HCT116 (cell line): ENCODE measurements around the gene MUC6. TPM values are rescaled to one million over a fixed set of nuclear protein-coding genes. Genes with fewer than 3 reads are reported as not detected.

ENCODE experiments used
- ATAC-seq: fragments of 200-7000 bp; cut with Tn5 transposase; 2 replicates; pipeline ENCODE4 v1.9.1; 2020; ENCODE audit warnings: mild to moderate bottlenecking, moderate library complexity
- BruUV-seq: library from RNA; stranded (reverse); fragments of 400-500 nt; replicated peaks from 2 replicates; lab custom pipeline; 2021; lab: Mats Ljungman, UMichigan
- CTCF ChIA-PET: fragments of 300-600 bp; sonication (Branson Sonifier 250); formaldehyde crosslinking; loops from one replicate; lab custom pipeline; 2021; ENCODE audit warnings: antibody characterized with exemption; lab: Charles Lee
- POLR2A ChIA-PET: fragments of 300-600, 350-600 bp; sonication (Branson Sonifier 250); formaldehyde crosslinking; loops from one replicate; lab custom pipeline; 2021; ENCODE audit warnings: antibody characterized with exemption; lab: Charles Lee
- RAD21 ChIA-PET, 2 experiments: fragments of 300-600 bp; sonication (Branson Sonifier 250); formaldehyde crosslinking; loops; one replicate each; lab custom pipeline; 2023; ENCODE audit warnings: low total read pairs in 2 of 2; ENCODE audit not compliant: uncharacterized antibody in 2 of 2, unreplicated experiment in 2 of 2, low non-redundant PET in 1 of 2; lab: Charles Lee
- DNase-seq: peaks from one replicate; pipeline ENCODE4 v3.0.0-alpha.2; 2010; ENCODE audit warnings: low read depth, low spot score
- H2AFZ ChIP-seq: fragments of 200-600 bp; shearing (Covaris generic), sonication (generic); 2 replicates; pipeline ENCODE4 v1.6.1; 2017; ENCODE audit warnings: low read depth, mixed run types, mixed read lengths, antibody characterized with exemption, low read length; ENCODE audit not compliant: poor library complexity, severe bottlenecking
- H3K27ac ChIP-seq: 2 replicates; pipeline ENCODE4 v1.5.1; 2012; ENCODE audit warnings: low read depth, low read length
- H3K27me3 ChIP-seq: fragments of 200-600 bp; sonication (generic); 2 replicates; pipeline ENCODE4 v1.6.1; 2016; ENCODE audit warnings: mixed run types, low read length, mixed read lengths; ENCODE audit not compliant: insufficient read depth
- H3K36me3 ChIP-seq, 2 experiments: fragments of 200-500 bp in 1 of 2; fragments of 200-600 bp in 1 of 2; sonication (Bioruptor generic) in 1 of 2; sonication (generic) in 1 of 2; 2 replicates each; pipeline versions ENCODE4 v1.5.1 to v1.6.1; 2014 to 2016; ENCODE audit warnings: low read length in 2 of 2, inconsistent platforms in 1 of 2, mixed read lengths in 1 of 2, mixed run types in 1 of 2; ENCODE audit not compliant: insufficient read depth in 2 of 2, control insufficient read depth in 1 of 2
- H3K4me1 ChIP-seq, 2 experiments: fragments of 200-600 bp in 1 of 2; sonication (generic) in 1 of 2; 2 replicates each; pipeline versions ENCODE4 v1.5.1 to v1.6.1; 2012 to 2017; ENCODE audit warnings: low read length in 2 of 2, inconsistent platforms in 1 of 2, mild to moderate bottlenecking in 1 of 2, mixed read lengths in 1 of 2, mixed run types in 1 of 2, moderate library complexity in 1 of 2; ENCODE audit not compliant: insufficient read depth in 2 of 2, control insufficient read depth in 1 of 2
- H3K4me2 ChIP-seq: fragments of 200-600 bp; sonication (generic); 2 replicates; pipeline ENCODE4 v1.6.1; 2017; ENCODE audit warnings: mixed run types, low read length, mixed read lengths
- H3K4me3 ChIP-seq, 2 experiments: fragments of 200-600 bp in 1 of 2; sonication (generic) in 1 of 2; replicated peaks in 1 of 2; 2 replicates each; pipeline ENCODE4 v1.5.1; 2011 to 2016; ENCODE audit warnings: low read length in 2 of 2, control low read depth in 1 of 2, low read depth in 1 of 2, mild to moderate bottlenecking in 1 of 2, mixed read lengths in 1 of 2, mixed run types in 1 of 2
- H3K79me2 ChIP-seq: fragments of 200-600 bp; sonication (generic); 2 replicates; pipeline ENCODE4 v1.6.1; 2017; ENCODE audit warnings: mild to moderate bottlenecking, mixed run types, low read length, moderate library complexity, mixed read lengths; ENCODE audit not compliant: insufficient read depth
- H3K9ac ChIP-seq: fragments of 200-600 bp; sonication (generic); 2 replicates; pipeline ENCODE4 v1.6.1; 2016; ENCODE audit warnings: low read length, mixed read lengths
- H3K9me2 ChIP-seq: fragments of 200-600 bp; sonication (generic), shearing (Covaris generic); 2 replicates; pipeline ENCODE4 v1.6.1; 2017; ENCODE audit warnings: mixed run types, mild to moderate bottlenecking, moderate library complexity; ENCODE audit not compliant: insufficient read depth
- H3K9me3 ChIP-seq, 2 experiments: fragments of 200-500 bp in 1 of 2; fragments of 200-600 bp in 1 of 2; sonication (Bioruptor generic) in 1 of 2; sonication (generic) in 1 of 2; 2 replicates each; pipeline ENCODE4 v1.6.1; 2014 to 2017; ENCODE audit warnings: low read length in 2 of 2, mixed read lengths in 2 of 2, inconsistent platforms in 1 of 2, low read depth in 1 of 2, mild to moderate bottlenecking in 1 of 2, mixed run types in 1 of 2, moderate library complexity in 1 of 2; ENCODE audit not compliant: control insufficient read depth in 1 of 2, insufficient read depth in 1 of 2
- H4K20me1 ChIP-seq: fragments of 200-600 bp; sonication (generic), shearing (Covaris generic); 2 replicates; pipeline ENCODE4 v1.6.1; 2017; ENCODE audit warnings: mixed run types, mild to moderate bottlenecking, moderate library complexity; ENCODE audit not compliant: insufficient read depth
- ELF1 ChIP-seq: IDR thresholded peaks from 2 replicates; pipeline ENCODE4 v1.6.1; 2012; ENCODE audit warnings: low read depth, borderline replicate concordance
- FOSL1 ChIP-seq: IDR thresholded peaks from 2 replicates; pipeline ENCODE4 v1.6.1; 2012; ENCODE audit warnings: low read depth
- intact Hi-C: fragments of 100-400 bp; cut with micrococcal nuclease; formaldehyde crosslinking; loops from 2 replicates; pipeline ENCODE4 v1.10.0; 2022
- total RNA-seq: library from RNA; stranded (reverse); gene quantifications from one replicate; pipeline ENCODE4 v1.2.1, GENCODE V29; 2021; ENCODE audit not compliant: unreplicated experiment
- TF ChIP-seq, protein P1 (sequence below): IDR thresholded peaks from 2 replicates; pipeline ENCODE4 v1.6.1; 2011; ENCODE audit warnings: mild to moderate bottlenecking, low read length, moderate library complexity; ENCODE audit not compliant: insufficient replicate concordance; ENCODE audit errors: extremely low read depth
- TF ChIP-seq, protein P2 (sequence below), 3 experiments: fragments of 200-600 bp in 1 of 3; sonication (generic) in 1 of 3; IDR thresholded peaks in 2 of 3; conservative IDR thresholded peaks in 1 of 3; 2 replicates each; pipeline ENCODE4 v1.5.1; 2012 to 2017; ENCODE audit warnings: low read depth in 2 of 3, low read length in 2 of 3, antibody characterized with exemption in 1 of 3, borderline replicate concordance in 1 of 3, control low read depth in 1 of 3, mild to moderate bottlenecking in 1 of 3, mixed read lengths in 1 of 3, mixed run types in 1 of 3, moderate library complexity in 1 of 3; ENCODE audit not compliant: insufficient read depth in 1 of 3

MUC6 gene
- total RNA-seq, 1 experiment from 2014 or later = 0.02 TPM

DNA sequence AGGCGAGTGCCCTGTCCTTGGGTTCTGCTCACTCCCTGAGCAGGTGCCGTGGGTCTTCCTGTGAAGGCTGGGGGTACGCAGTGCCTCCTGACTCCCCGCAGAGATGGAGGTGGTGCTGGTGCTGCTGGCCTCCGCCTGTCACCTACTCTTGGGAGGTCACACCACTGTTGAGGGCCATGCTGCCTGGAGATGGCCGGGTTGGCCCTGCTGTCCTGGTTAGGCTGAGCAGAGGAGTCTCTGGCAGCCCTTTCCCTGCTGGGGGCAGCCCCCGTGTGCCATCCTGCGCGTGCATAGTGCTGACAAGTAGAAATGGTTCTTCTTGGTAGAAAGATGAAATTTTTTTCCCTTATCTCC lies 49.6 kb downstream of the MUC6 start:
- Histone ChIP-seq H3K36me3 (peaks cover 17 to 31% of the 10 kb centered on the region in 2 experiments), H3K27ac (no peak overlapping the region), H2AFZ (no peak overlapping the region), H4K20me1 (no peaks in the 10 kb centered on the region), H3K9me3 (no peaks in the 10 kb centered on the region), H3K4me1 (no peaks in the 10 kb centered on the region), H3K79me2 (no peaks in the 10 kb centered on the region; the same call in 1 of the 2 replicates), H3K27me3 (no peaks in the 10 kb centered on the region), H3K9me2 (no peaks in the 10 kb centered on the region), H3K4me2 (no peak overlapping the region), H3K4me3 (no peak overlapping the region), H3K9ac (no peak overlapping the region)
- intact Hi-C loops = no loop called here
- DNase-seq (no peak), ATAC-seq (no peak)
- ChIA-PET RAD21 (no interaction called here), CTCF (no interaction called here), POLR2A (no interaction called here)
- TF ChIP-seq FOSL1 (no peak), ELF1 (no peak)
- TF ChIP-seq, protein P1, sequence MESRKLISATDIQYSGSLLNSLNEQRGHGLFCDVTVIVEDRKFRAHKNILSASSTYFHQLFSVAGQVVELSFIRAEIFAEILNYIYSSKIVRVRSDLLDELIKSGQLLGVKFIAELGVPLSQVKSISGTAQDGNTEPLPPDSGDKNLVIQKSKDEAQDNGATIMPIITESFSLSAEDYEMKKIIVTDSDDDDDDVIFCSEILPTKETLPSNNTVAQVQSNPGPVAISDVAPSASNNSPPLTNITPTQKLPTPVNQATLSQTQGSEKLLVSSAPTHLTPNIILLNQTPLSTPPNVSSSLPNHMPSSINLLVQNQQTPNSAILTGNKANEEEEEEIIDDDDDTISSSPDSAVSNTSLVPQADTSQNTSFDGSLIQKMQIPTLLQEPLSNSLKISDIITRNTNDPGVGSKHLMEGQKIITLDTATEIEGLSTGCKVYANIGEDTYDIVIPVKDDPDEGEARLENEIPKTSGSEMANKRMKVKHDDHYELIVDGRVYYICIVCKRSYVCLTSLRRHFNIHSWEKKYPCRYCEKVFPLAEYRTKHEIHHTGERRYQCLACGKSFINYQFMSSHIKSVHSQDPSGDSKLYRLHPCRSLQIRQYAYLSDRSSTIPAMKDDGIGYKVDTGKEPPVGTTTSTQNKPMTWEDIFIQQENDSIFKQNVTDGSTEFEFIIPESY = no peak
- TF ChIP-seq, protein P2, sequence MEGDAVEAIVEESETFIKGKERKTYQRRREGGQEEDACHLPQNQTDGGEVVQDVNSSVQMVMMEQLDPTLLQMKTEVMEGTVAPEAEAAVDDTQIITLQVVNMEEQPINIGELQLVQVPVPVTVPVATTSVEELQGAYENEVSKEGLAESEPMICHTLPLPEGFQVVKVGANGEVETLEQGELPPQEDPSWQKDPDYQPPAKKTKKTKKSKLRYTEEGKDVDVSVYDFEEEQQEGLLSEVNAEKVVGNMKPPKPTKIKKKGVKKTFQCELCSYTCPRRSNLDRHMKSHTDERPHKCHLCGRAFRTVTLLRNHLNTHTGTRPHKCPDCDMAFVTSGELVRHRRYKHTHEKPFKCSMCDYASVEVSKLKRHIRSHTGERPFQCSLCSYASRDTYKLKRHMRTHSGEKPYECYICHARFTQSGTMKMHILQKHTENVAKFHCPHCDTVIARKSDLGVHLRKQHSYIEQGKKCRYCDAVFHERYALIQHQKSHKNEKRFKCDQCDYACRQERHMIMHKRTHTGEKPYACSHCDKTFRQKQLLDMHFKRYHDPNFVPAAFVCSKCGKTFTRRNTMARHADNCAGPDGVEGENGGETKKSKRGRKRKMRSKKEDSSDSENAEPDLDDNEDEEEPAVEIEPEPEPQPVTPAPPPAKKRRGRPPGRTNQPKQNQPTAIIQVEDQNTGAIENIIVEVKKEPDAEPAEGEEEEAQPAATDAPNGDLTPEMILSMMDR (IDR thresholded peaks at IDR 0.05 in 2 of 3, conservative IDR thresholded peaks at IDR 0.05 in 1 of 3; ENCODE audit: borderline replicate concordance in 1 of 3, insufficient read depth in 1 of 3, low read depth in 2 of 3, low read length in 2 of 3) = no peak
- no TSS peak for BruUV-seq
